Activated CD4-positive, alpha-beta T cell treated with anti-CD3 and anti-CD28 coated beads for 36 hours (primary cell): Measurements from ENCODE around the gene ADAR. TPM values are rescaled to one million over a fixed set of nuclear protein-coding genes. Genes with fewer than 3 reads are reported as not detected.
A peak's percentile ranks its signal among the peaks of the same experiment; 100 is the strongest.
"Not testable (repeated sequence)": the region's sequence is repeated elsewhere in the genome, so short reads cannot be mapped to it uniquely, and the experiment has no call there.

ENCODE experiments used
- ATAC-seq: fragments of 200-7000 bp; cut with Tn5 transposase; one replicate; pipeline ENCODE4 v1.10.0; 2021; ENCODE audit warnings: mild to moderate bottlenecking, moderate library complexity
- CTCF ChIA-PET: fragments of 350-600 bp; sonication (Branson Sonifier 250); formaldehyde crosslinking; loops from one replicate; lab custom pipeline; 2021; ENCODE audit warnings: antibody characterized with exemption; lab: Charles Lee
- POLR2A ChIA-PET: fragments of 350-600 bp; sonication (Branson Sonifier 250); formaldehyde crosslinking; loops from one replicate; lab custom pipeline; 2021; ENCODE audit warnings: antibody characterized with exemption, inconsistent platforms; lab: Charles Lee
- DNase-seq: peaks from one replicate; pipeline ENCODE4 v3.0.0-alpha.2; 2020
- H3K27ac Mint-ChIP-seq: one replicate; pipeline ENCODE4 v1.8.0; 2021; ENCODE audit warnings: mixed read lengths
- H3K27me3 Mint-ChIP-seq: one replicate; pipeline ENCODE4 v1.8.0; 2021; ENCODE audit warnings: mixed read lengths
- H3K36me3 Mint-ChIP-seq: one replicate; pipeline ENCODE4 v1.8.0; 2021; ENCODE audit warnings: low read depth, mixed read lengths
- H3K4me1 Mint-ChIP-seq: one replicate; pipeline ENCODE4 v1.8.0; 2021; ENCODE audit warnings: mixed read lengths
- H3K4me3 Mint-ChIP-seq: one replicate; pipeline ENCODE4 v1.8.0; 2021; ENCODE audit warnings: mild to moderate bottlenecking, moderate library complexity, mixed read lengths
- H3K9me3 Mint-ChIP-seq: one replicate; pipeline ENCODE4 v1.8.0; 2021; ENCODE audit warnings: low read depth, mixed read lengths
- intact Hi-C, 2 experiments: fragments of 100-400 bp; cut with DNase I in 1 of 2; cut with micrococcal nuclease in 1 of 2; formaldehyde crosslinking; loops; one replicate each; pipeline versions ENCODE4 v1.14.2 to v1.15.1; 2022 to 2024; cut with DNase I, micrococcal nuclease
- total RNA-seq, 2 experiments: library from RNA; stranded (reverse); gene quantifications; one replicate each; pipeline ENCODE4 v1.2.3, GENCODE V29; 2021

ADAR gene, protein sequence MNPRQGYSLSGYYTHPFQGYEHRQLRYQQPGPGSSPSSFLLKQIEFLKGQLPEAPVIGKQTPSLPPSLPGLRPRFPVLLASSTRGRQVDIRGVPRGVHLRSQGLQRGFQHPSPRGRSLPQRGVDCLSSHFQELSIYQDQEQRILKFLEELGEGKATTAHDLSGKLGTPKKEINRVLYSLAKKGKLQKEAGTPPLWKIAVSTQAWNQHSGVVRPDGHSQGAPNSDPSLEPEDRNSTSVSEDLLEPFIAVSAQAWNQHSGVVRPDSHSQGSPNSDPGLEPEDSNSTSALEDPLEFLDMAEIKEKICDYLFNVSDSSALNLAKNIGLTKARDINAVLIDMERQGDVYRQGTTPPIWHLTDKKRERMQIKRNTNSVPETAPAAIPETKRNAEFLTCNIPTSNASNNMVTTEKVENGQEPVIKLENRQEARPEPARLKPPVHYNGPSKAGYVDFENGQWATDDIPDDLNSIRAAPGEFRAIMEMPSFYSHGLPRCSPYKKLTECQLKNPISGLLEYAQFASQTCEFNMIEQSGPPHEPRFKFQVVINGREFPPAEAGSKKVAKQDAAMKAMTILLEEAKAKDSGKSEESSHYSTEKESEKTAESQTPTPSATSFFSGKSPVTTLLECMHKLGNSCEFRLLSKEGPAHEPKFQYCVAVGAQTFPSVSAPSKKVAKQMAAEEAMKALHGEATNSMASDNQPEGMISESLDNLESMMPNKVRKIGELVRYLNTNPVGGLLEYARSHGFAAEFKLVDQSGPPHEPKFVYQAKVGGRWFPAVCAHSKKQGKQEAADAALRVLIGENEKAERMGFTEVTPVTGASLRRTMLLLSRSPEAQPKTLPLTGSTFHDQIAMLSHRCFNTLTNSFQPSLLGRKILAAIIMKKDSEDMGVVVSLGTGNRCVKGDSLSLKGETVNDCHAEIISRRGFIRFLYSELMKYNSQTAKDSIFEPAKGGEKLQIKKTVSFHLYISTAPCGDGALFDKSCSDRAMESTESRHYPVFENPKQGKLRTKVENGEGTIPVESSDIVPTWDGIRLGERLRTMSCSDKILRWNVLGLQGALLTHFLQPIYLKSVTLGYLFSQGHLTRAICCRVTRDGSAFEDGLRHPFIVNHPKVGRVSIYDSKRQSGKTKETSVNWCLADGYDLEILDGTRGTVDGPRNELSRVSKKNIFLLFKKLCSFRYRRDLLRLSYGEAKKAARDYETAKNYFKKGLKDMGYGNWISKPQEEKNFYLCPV
- 100 to 1,000 TPM; 310 to 332 TPM for total RNA-seq

GRCh38 chr1:154607609-154608396 is at the start of gene ADAR:
TSS of gene ADAR (minus strand) at chr1:154608186. CDS start at chr1:154608006, 180 bp downstream.
- H3K4me3 Mint-ChIP-seq: peak within 1 kb of the TSS; percentile 95
- H3K36me3 Mint-ChIP-seq: peaks cover 47% of the 10 kb centered on the region
- ATAC-seq: peak; percentile 69
- H3K4me1 Mint-ChIP-seq: peaks cover 75% of the 10 kb centered on the region
- POLR2A ChIA-PET: interaction anchor here (1.0 kb wide), 1 partner anchor 16 kb away, joined by 3 read pairs; no protein-coding TSS in a partner anchor
- CTCF ChIA-PET: interaction anchor here (1.0 kb wide), 1 partner anchor 19 kb away, joined by 4 read pairs; no protein-coding TSS in a partner anchor
- H3K27me3 Mint-ChIP-seq: no peaks in the 10 kb centered on the region
- H3K9me3 Mint-ChIP-seq: no peaks in the 10 kb centered on the region
- peak; percentile 95 for DNase-seq
- intact Hi-C loops: loop anchor here (1.0 to 5.0 kb wide), 15 partner anchors 49 to 1061 kb away; partner anchors contain the start of genes CKS1B (in 1 of the 2), GATAD2B (in 1 of the 2), IL6R (in 1 of the 2) and PBXIP1 (in 1 of the 2)
- peak within 1 kb of the TSS; percentile 99 for H3K27ac Mint-ChIP-seq

GRCh38 chr1:154657556-154657955 is 49.6 kb upstream of the ADAR start:
- CTCF ChIA-PET: interaction anchor here (0.6 to 1.5 kb wide), 4 partner anchors 12 to 163 kb away, joined by 3 to 5 read pairs (median 4); no protein-coding TSS in a partner anchor

DNA sequence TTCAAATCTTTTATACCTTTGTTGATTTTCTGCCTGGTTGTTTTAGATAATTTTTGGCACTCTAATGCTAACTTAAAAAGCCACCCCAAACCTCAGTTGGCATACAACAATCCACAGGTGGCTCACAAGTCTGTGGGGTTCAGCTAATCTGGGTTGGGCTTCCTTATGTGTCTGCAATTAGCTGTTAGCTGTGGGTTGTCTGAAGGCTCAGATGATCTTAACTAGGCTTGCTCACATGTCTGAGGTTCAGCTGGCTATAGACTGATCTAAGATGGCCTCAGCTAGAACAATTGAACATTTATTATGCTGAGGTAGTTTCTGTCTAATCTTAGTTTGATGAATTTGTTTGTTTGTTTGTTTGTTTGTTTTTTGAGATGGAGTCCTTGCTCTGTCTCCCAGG is 44.9 kb upstream of the ADAR start:
- Mint-ChIP-seq H3K4me1 (no peaks in the 10 kb centered on the region), H3K4me3 (no peak overlapping the region), H3K27ac (no peak overlapping the region), H3K27me3 (peaks cover 12% of the 10 kb centered on the region), H3K9me3 (no peaks in the 10 kb centered on the region), H3K36me3 (no peaks in the 10 kb centered on the region)
- ChIA-PET POLR2A (no interaction called here), CTCF (interaction anchor here (1.4 kb wide), 1 partner anchor 12 kb away, joined by 3 read pairs; no protein-coding TSS in a partner anchor)
- intact Hi-C loops: no loop called here
- ATAC-seq (no peak), DNase-seq (no peak)

More at GRCh38 chr1:154657556-154657955, 49.6 kb upstream of the ADAR start:
- Mint-ChIP-seq H3K27ac (no peak overlapping the region), H3K27me3 (peaks cover 26% of the 10 kb centered on the region), H3K9me3 (no peaks in the 10 kb centered on the region), H3K4me1 (no peaks in the 10 kb centered on the region), H3K4me3 (no peak overlapping the region), H3K36me3 (no peaks in the 10 kb centered on the region)
- DNase-seq (no peak), ATAC-seq (no peak)
- POLR2A ChIA-PET: no interaction called here
- intact Hi-C loops: no loop called here

- intact Hi-C loops, DNase-seq, H3K4me3 Mint-ChIP-seq, H3K4me1 Mint-ChIP-seq, H3K27me3 Mint-ChIP-seq, H3K9me3 Mint-ChIP-seq, H3K27ac Mint-ChIP-seq, H3K36me3 Mint-ChIP-seq, ATAC-seq: not testable (repeated sequence)
- POLR2A ChIA-PET: interaction anchor here (0.8 kb wide), 1 partner anchor 32 kb away, joined by 3 read pairs; no protein-coding TSS in a partner anchor
- CTCF ChIA-PET: interaction anchor here (1.4 kb wide), 1 partner anchor 13 kb away, joined by 3 read pairs; no protein-coding TSS in a partner anchor
These were observed 36.7 kb upstream of the ADAR start for GRCh38 chr1:154644724-154645123.

- peaks cover 4% of the 10 kb centered on the region for H3K27me3 Mint-ChIP-seq
- H3K36me3 Mint-ChIP-seq: no peaks in the 10 kb centered on the region
- no peak for ATAC-seq
- POLR2A ChIA-PET: no interaction called here
- H3K9me3 Mint-ChIP-seq: peaks cover 8% of the 10 kb centered on the region
- H3K27ac Mint-ChIP-seq: no peak overlapping the region
- CTCF ChIA-PET: no interaction called here
- no peaks in the 10 kb centered on the region for H3K4me1 Mint-ChIP-seq
- no peak for DNase-seq
- no peak overlapping the region for H3K4me3 Mint-ChIP-seq
- intact Hi-C loops: no loop called here
These were observed 33.5 kb upstream of the ADAR start for GRCh38 chr1:154641534-154641933.

- DNase-seq: no peak
- Mint-ChIP-seq H3K36me3 (no peaks in the 10 kb centered on the region), H3K9me3 (peaks cover 8% of the 10 kb centered on the region), H3K4me1 (no peaks in the 10 kb centered on the region), H3K4me3 (no peak overlapping the region), H3K27me3 (peaks cover 16% of the 10 kb centered on the region), H3K27ac (no peak overlapping the region)
- intact Hi-C loops: no loop called here
- ChIA-PET CTCF (no interaction called here), POLR2A (no interaction called here)
- ATAC-seq: no peak
These were observed 31.9 kb upstream of the ADAR start for GRCh38 chr1:154639876-154640275.

- intact Hi-C loops: no loop called here
- Mint-ChIP-seq H3K27ac (no peak overlapping the region), H3K4me3 (no peak overlapping the region), H3K9me3 (peaks cover 5% of the 10 kb centered on the region), H3K4me1 (no peaks in the 10 kb centered on the region), H3K36me3 (no peaks in the 10 kb centered on the region), H3K27me3 (peaks cover 17% of the 10 kb centered on the region)
- DNase-seq: no peak
- no peak for ATAC-seq
- POLR2A ChIA-PET: no interaction called here
- CTCF ChIA-PET: interaction anchor here (0.9 kb wide), 1 partner anchor 51 kb away, joined by 3 read pairs; no protein-coding TSS in a partner anchor
These were observed 27.2 kb upstream of the ADAR start for GRCh38 chr1:154635171-154635570.

GRCh38 chr1:154629675-154630073 is 21.7 kb upstream of the ADAR start:
- Mint-ChIP-seq H3K27ac (no peak overlapping the region), H3K4me1 (peaks cover 26% of the 10 kb centered on the region), H3K9me3 (peaks cover 5% of the 10 kb centered on the region), H3K4me3 (no peak overlapping the region), H3K36me3 (peaks cover 17% of the 10 kb centered on the region), H3K27me3 (peaks cover 2% of the 10 kb centered on the region)
- ChIA-PET CTCF (no interaction called here), POLR2A (interaction anchor here (0.6 kb wide), 1 partner anchor 390 kb away, joined by 4 read pairs; no protein-coding TSS in a partner anchor)
- no peak for DNase-seq
- no peak for ATAC-seq
- intact Hi-C loops: loop anchor here in 1 of 2 experiments (5.0 kb wide), 2 partner anchors 128 to 508 kb away; partner anchors contain the start of gene SLC50A1

DNA sequence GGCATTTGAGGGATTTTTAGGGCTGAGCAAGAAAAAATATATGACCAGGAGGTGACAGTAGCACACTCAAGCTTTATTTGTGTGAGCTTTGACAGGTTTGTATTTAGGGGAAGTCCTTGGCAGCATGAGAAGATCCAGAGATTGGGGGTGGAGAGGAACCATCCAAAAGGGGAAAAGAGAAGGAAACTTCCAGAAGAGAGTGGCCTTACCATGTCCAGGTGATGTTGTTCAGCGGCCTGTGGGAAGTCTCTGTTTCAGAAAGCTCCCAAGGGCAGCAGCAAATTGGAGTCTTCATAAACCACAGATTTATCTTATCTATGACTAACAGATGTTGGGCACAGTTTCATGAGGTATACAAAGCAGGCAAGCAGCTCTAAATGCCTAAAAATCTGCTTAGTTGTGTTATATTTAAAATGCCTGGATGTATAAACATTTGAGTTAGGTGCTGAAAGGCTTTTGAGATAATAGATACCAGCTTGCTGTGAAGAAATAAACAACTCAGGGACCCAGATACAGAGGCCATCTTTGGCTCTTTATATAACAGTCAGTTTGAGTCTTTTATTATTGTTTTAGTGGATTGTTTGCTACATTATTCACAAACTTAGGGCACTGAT is 21.2 kb upstream of the ADAR start:
- ATAC-seq (no peak), DNase-seq (no peak)
- ChIA-PET CTCF (interaction anchor here (0.7 kb wide), 1 partner anchor 146 kb away, joined by 3 read pairs; no protein-coding TSS in a partner anchor), POLR2A (interaction anchor here (0.6 kb wide), 2 partner anchors 11 to 390 kb away, joined by 4 read pairs; no protein-coding TSS in a partner anchor)
- intact Hi-C loops: loop anchor here in 1 of 2 experiments (5.0 kb wide), 2 partner anchors 128 to 508 kb away; partner anchors contain the start of gene SLC50A1
- Mint-ChIP-seq H3K27ac (peak overlapping the region; percentile 100), H3K27me3 (peaks cover 2% of the 10 kb centered on the region), H3K36me3 (peaks cover 21% of the 10 kb centered on the region), H3K9me3 (peaks cover 5% of the 10 kb centered on the region), H3K4me3 (peak overlapping the region; percentile 54), H3K4me1 (peaks cover 31% of the 10 kb centered on the region)
